ENCODE results near the gene TAOK3. TPM values are rescaled to one million over a fixed set of nuclear protein-coding genes. Genes with fewer than 3 reads are reported as not detected.

TAOK3 gene
- total and polyA plus RNA-seq, 2 of the 8 experiments (the other 6 are each of a cell fraction or from before 2014, with no cell fraction given) = 5.2 to 9.3 TPM

DNA sequence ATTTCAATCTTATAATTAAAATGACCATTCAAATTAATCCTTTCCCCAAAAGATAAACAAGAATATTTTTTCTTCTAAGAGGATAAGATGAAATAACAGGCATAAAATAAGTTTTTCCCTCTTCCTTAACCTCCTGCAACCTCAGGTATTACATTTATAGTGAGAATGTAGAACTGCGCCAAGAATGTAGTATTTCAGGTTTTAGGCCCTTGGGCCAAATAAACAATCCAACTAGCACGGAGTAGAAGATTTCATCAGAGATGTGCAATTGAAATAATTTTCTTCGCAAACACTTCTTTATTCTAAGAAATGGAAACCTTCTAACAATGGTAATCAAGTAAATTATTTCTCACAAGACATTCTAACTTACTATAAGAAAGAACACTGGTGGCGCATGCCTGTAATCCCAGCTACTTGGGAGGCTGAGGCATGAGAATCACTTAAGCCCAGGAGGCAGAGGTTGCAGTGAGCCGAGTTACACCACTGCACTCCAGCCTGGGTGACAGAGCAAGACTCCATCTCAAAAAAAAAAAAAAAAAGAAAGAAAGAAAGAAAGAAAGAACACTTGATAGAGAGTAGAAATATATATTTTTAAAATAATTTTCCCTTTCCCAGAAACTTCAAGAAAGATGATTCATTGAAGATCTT, 100.8 kb downstream of the TAOK3 start (continued):
- TF ChIP-seq, protein P1, sequence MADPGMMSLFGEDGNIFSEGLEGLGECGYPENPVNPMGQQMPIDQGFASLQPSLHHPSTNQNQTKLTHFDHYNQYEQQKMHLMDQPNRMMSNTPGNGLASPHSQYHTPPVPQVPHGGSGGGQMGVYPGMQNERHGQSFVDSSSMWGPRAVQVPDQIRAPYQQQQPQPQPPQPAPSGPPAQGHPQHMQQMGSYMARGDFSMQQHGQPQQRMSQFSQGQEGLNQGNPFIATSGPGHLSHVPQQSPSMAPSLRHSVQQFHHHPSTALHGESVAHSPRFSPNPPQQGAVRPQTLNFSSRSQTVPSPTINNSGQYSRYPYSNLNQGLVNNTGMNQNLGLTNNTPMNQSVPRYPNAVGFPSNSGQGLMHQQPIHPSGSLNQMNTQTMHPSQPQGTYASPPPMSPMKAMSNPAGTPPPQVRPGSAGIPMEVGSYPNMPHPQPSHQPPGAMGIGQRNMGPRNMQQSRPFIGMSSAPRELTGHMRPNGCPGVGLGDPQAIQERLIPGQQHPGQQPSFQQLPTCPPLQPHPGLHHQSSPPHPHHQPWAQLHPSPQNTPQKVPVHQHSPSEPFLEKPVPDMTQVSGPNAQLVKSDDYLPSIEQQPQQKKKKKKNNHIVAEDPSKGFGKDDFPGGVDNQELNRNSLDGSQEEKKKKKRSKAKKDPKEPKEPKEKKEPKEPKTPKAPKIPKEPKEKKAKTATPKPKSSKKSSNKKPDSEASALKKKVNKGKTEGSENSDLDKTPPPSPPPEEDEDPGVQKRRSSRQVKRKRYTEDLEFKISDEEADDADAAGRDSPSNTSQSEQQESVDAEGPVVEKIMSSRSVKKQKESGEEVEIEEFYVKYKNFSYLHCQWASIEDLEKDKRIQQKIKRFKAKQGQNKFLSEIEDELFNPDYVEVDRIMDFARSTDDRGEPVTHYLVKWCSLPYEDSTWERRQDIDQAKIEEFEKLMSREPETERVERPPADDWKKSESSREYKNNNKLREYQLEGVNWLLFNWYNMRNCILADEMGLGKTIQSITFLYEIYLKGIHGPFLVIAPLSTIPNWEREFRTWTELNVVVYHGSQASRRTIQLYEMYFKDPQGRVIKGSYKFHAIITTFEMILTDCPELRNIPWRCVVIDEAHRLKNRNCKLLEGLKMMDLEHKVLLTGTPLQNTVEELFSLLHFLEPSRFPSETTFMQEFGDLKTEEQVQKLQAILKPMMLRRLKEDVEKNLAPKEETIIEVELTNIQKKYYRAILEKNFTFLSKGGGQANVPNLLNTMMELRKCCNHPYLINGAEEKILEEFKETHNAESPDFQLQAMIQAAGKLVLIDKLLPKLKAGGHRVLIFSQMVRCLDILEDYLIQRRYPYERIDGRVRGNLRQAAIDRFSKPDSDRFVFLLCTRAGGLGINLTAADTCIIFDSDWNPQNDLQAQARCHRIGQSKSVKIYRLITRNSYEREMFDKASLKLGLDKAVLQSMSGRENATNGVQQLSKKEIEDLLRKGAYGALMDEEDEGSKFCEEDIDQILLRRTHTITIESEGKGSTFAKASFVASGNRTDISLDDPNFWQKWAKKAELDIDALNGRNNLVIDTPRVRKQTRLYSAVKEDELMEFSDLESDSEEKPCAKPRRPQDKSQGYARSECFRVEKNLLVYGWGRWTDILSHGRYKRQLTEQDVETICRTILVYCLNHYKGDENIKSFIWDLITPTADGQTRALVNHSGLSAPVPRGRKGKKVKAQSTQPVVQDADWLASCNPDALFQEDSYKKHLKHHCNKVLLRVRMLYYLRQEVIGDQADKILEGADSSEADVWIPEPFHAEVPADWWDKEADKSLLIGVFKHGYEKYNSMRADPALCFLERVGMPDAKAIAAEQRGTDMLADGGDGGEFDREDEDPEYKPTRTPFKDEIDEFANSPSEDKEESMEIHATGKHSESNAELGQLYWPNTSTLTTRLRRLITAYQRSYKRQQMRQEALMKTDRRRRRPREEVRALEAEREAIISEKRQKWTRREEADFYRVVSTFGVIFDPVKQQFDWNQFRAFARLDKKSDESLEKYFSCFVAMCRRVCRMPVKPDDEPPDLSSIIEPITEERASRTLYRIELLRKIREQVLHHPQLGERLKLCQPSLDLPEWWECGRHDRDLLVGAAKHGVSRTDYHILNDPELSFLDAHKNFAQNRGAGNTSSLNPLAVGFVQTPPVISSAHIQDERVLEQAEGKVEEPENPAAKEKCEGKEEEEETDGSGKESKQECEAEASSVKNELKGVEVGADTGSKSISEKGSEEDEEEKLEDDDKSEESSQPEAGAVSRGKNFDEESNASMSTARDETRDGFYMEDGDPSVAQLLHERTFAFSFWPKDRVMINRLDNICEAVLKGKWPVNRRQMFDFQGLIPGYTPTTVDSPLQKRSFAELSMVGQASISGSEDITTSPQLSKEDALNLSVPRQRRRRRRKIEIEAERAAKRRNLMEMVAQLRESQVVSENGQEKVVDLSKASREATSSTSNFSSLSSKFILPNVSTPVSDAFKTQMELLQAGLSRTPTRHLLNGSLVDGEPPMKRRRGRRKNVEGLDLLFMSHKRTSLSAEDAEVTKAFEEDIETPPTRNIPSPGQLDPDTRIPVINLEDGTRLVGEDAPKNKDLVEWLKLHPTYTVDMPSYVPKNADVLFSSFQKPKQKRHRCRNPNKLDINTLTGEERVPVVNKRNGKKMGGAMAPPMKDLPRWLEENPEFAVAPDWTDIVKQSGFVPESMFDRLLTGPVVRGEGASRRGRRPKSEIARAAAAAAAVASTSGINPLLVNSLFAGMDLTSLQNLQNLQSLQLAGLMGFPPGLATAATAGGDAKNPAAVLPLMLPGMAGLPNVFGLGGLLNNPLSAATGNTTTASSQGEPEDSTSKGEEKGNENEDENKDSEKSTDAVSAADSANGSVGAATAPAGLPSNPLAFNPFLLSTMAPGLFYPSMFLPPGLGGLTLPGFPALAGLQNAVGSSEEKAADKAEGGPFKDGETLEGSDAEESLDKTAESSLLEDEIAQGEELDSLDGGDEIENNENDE (IDR thresholded peaks at IDR 0.05; ENCODE audit: insufficient replicate concordance, low read length) = no peak
- TF ChIP-seq RAD21 (IDR thresholded peaks at IDR 0.05 in 1 of 2, conservative IDR thresholded peaks at IDR 0.05 in 1 of 2; ENCODE audit: low read depth in 2 of 2, low read length in 2 of 2) (no peak), CHD2 (IDR thresholded peaks at IDR 0.05; ENCODE audit: low read length) (no peak)
